ENCODE results near the gene SP100.

The SP100 gene

DNA sequence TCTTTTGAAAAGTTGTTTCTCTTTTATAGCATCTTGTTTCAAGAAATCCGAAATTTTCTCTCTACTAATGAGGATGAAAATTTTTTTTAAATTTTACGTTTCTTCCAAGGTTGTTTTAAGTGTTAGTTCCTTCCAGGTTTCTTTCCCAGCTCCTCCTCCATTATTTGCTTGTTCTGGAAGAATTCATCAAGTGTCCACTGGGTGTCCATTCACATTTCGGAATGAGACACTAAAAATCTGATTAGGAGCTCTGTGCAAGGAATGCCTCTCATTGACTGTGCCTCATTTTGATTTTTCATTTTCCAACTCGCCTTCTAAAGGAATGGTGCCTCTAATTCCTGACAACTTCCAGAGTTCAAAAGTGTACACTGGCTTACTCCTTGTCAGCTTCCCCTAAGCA lies 6.1 kb downstream of the SP100 start:
- no peak for DNase-seq
- no peaks in the 10 kb centered on the region for H3K27me3 ChIP-seq
- peaks cover 0 to 1% (median 0%) of the 10 kb centered on the region in 3 donors for H3K36me3 ChIP-seq
- no peak overlapping the region for H3K27ac ChIP-seq
- H3K4me1 ChIP-seq: peaks cover 0 to 87% (median 15%) of the 10 kb centered on the region in 4 donors
- H3K4me3 ChIP-seq: no peak overlapping the region
- TF ChIP-seq, protein P1, sequence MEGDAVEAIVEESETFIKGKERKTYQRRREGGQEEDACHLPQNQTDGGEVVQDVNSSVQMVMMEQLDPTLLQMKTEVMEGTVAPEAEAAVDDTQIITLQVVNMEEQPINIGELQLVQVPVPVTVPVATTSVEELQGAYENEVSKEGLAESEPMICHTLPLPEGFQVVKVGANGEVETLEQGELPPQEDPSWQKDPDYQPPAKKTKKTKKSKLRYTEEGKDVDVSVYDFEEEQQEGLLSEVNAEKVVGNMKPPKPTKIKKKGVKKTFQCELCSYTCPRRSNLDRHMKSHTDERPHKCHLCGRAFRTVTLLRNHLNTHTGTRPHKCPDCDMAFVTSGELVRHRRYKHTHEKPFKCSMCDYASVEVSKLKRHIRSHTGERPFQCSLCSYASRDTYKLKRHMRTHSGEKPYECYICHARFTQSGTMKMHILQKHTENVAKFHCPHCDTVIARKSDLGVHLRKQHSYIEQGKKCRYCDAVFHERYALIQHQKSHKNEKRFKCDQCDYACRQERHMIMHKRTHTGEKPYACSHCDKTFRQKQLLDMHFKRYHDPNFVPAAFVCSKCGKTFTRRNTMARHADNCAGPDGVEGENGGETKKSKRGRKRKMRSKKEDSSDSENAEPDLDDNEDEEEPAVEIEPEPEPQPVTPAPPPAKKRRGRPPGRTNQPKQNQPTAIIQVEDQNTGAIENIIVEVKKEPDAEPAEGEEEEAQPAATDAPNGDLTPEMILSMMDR (IDR thresholded peaks at IDR 0.05): no peak
- H3K9me3 ChIP-seq: no peaks in the 10 kb centered on the region
- intact Hi-C loops (cut with DNase I; ENCODE audit: low total_unique reads): no loop called here

- no peak for DNase-seq
Measured at GRCh38 chr2:230423851-230424458, 8.0 kb downstream of the SP100 start.

DNA sequence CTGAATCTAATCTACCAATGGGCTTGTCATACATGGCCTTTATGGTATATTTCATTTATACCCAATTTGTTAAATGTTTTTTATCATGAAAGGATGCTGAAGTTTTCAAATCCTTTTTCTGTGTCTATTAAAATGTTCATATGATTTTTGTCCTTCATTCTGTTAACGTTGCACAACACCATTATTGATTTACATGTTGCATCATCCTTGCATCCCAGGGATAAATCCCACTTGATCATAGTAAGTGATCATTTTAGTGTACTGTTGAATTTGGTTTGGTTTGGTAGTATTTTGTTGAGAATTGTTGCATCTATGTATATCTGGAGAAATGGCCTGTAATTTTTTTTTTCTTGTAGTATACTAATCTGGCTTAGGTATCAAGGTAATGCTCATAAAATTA lies 9.4 kb downstream of the SP100 start:
- H3K27ac ChIP-seq: no peak overlapping the region
- DNase-seq: no peak
- peaks cover 0 to 58% (median 9%) of the 10 kb centered on the region in 4 donors for H3K4me1 ChIP-seq
- TF ChIP-seq, protein P1 (IDR thresholded peaks at IDR 0.05): no peak
- H3K36me3 ChIP-seq: peaks cover 18 to 24% (median 24%) of the 10 kb centered on the region in 3 donors
- H3K4me3 ChIP-seq: no peak overlapping the region
- H3K27me3 ChIP-seq: no peaks in the 10 kb centered on the region
- intact Hi-C loops (cut with DNase I; ENCODE audit: low total_unique reads): no loop called here
- H3K9me3 ChIP-seq: peaks cover 0 to 8% (median 6%) of the 10 kb centered on the region in 3 donors

More at GRCh38 chr2:230423851-230424458, 8.0 kb downstream of the SP100 start:
- H3K4me1 ChIP-seq: peaks cover 0 to 70% (median 9%) of the 10 kb centered on the region in 4 donors
- TF ChIP-seq, protein P1 (IDR thresholded peaks at IDR 0.05): no peak
- H3K4me3 ChIP-seq: no peak overlapping the region
- no peaks in the 10 kb centered on the region for H3K27me3 ChIP-seq
- intact Hi-C loops (cut with DNase I; ENCODE audit: low total_unique reads): no loop called here
- H3K27ac ChIP-seq: no peak overlapping the region
- H3K36me3 ChIP-seq: peaks cover 12 to 17% (median 14%) of the 10 kb centered on the region in 3 donors
- peaks cover 0 to 4% (median under 1%) of the 10 kb centered on the region in 3 donors for H3K9me3 ChIP-seq

GRCh38 chr2:230429513-230429912 lies 13.5 kb downstream of the SP100 start:
- peaks cover 0 to 31% (median 5%) of the 10 kb centered on the region in 4 donors for H3K4me1 ChIP-seq
- H3K4me3 ChIP-seq: no peak overlapping the region
- H3K36me3 ChIP-seq: peaks cover 18 to 27% (median 24%) of the 10 kb centered on the region in 3 donors
- intact Hi-C loops (cut with DNase I; ENCODE audit: low total_unique reads): no loop called here
- H3K27me3 ChIP-seq: no peaks in the 10 kb centered on the region
- TF ChIP-seq, protein P1 (IDR thresholded peaks at IDR 0.05): no peak
- peaks cover 0 to 12% (median 6%) of the 10 kb centered on the region in 3 donors for H3K9me3 ChIP-seq
- DNase-seq: no peak
- no peak overlapping the region for H3K27ac ChIP-seq

GRCh38 chr2:230430957-230431910 lies 15.2 kb downstream of the SP100 start:
- H3K4me1 ChIP-seq: peaks cover 0 to 15% (median 6%) of the 10 kb centered on the region in 4 donors
- H3K4me3 ChIP-seq: no peak overlapping the region
- TF ChIP-seq, protein P1 (IDR thresholded peaks at IDR 0.05): no peak
- no peak for DNase-seq
- intact Hi-C loops (cut with DNase I; ENCODE audit: low total_unique reads): no loop called here
- H3K27me3 ChIP-seq: no peaks in the 10 kb centered on the region
- H3K9me3 ChIP-seq: peaks cover 0 to 21% (median 6%) of the 10 kb centered on the region in 3 donors
- H3K36me3 ChIP-seq: peaks cover 20 to 37% (median 25%) of the 10 kb centered on the region in 3 donors
- no peak overlapping the region for H3K27ac ChIP-seq

Measured in tibial artery (tissue), 4 donors.